CD14-positive monocyte (primary cell): ENCODE results near the gene KIF26A. TPM values are rescaled to one million over a fixed set of nuclear protein-coding genes. Genes with fewer than 3 reads are reported as not detected.

Source experiments
- DNase-seq, 3 donors: peaks; one replicate each; pipeline ENCODE4 v3.0.0-alpha.2; 2011 to 2022
- H2AFZ ChIP-seq: 2 replicates; pipeline ENCODE4 v1.6.0; 2012; ENCODE audit warnings: mild to moderate bottlenecking, low read depth, low read length, inconsistent platforms; ENCODE audit not compliant: insufficient read depth, poor library complexity, severe bottlenecking
- H3K27ac ChIP-seq, 2 donors: 1 replicate in 1 of 2; 2 replicates in 1 of 2; pipeline ENCODE4 v1.5.1; 2012 to 2013; ENCODE audit warnings: low read length in 2 of 2, control low read depth in 1 of 2, inconsistent platforms in 1 of 2, low read depth in 1 of 2, mild to moderate bottlenecking in 1 of 2
- H3K27me3 ChIP-seq, 2 donors: one replicate each; pipeline versions ENCODE4 v1.6.0 to v1.6.1; 2011 to 2013; ENCODE audit warnings: low read length in 2 of 2; ENCODE audit not compliant: control insufficient read depth in 2 of 2, insufficient read depth in 2 of 2
- H3K36me3 ChIP-seq, 2 donors: replicated peaks in 1 of 2; 1 replicate in 1 of 2; 2 replicates in 1 of 2; pipeline versions ENCODE4 v1.5.1 to v1.6.1; 2012 to 2013; ENCODE audit warnings: low read length in 2 of 2, control low read depth in 1 of 2, inconsistent platforms in 1 of 2, mild to moderate bottlenecking in 1 of 2; ENCODE audit not compliant: insufficient read depth in 2 of 2, control insufficient read depth in 1 of 2
- H3K4me1 ChIP-seq, 2 donors: 1 replicate in 1 of 2; 2 replicates in 1 of 2; pipeline versions ENCODE4 v1.5.1 to v1.6.1; 2012 to 2013; ENCODE audit warnings: low read length in 2 of 2, control low read depth in 1 of 2, inconsistent platforms in 1 of 2, mild to moderate bottlenecking in 1 of 2, moderate library complexity in 1 of 2; ENCODE audit not compliant: insufficient read depth in 2 of 2, control insufficient read depth in 1 of 2
- H3K4me2 ChIP-seq: replicated peaks from 2 replicates; pipeline ENCODE3; 2012; ENCODE audit warnings: low read length, moderate library complexity, mild to moderate bottlenecking; ENCODE audit not compliant: poor library complexity, severe bottlenecking; ENCODE audit errors: extremely low read depth
- H3K4me3 ChIP-seq, 3 experiments: fragments of 200-600 bp in 1 of 3; sonication (generic) in 1 of 3; replicated peaks in 1 of 3; 1 replicate in 2 of 3; 2 replicates in 1 of 3; pipeline ENCODE4 v1.5.1; 2011 to 2013; ENCODE audit warnings: low read length in 3 of 3, mild to moderate bottlenecking in 3 of 3, control low read depth in 2 of 3, low read depth in 2 of 3, inconsistent platforms in 1 of 3, moderate library complexity in 1 of 3
- H3K79me2 ChIP-seq: 2 replicates; pipeline ENCODE4 v1.6.0; 2012; ENCODE audit warnings: mild to moderate bottlenecking, control low read depth, inconsistent platforms, low read length, moderate library complexity; ENCODE audit not compliant: insufficient read depth
- H3K9ac ChIP-seq: 2 replicates; pipeline ENCODE4 v1.6.0; 2017; ENCODE audit warnings: low read length, mild to moderate bottlenecking; ENCODE audit not compliant: insufficient read depth, poor library complexity, severe bottlenecking
- H3K9me3 ChIP-seq, 2 donors: replicated peaks in 1 of 2; 1 replicate in 1 of 2; 2 replicates in 1 of 2; pipeline versions ENCODE4 v1.5.1 to v1.6.1; 2012 to 2013; ENCODE audit warnings: low read length in 2 of 2, control low read depth in 1 of 2; ENCODE audit not compliant: control insufficient read depth in 1 of 2, insufficient read depth in 1 of 2
- H4K20me1 ChIP-seq: 2 replicates; pipeline ENCODE4 v1.6.0; 2012; ENCODE audit warnings: mild to moderate bottlenecking, low read length, control low read depth, moderate library complexity; ENCODE audit not compliant: insufficient read depth
- H3K27ac Mint-ChIP-seq, 7 donors: one replicate each; pipeline ENCODE4 v1.8.0; 2020; ENCODE audit warnings: mild to moderate bottlenecking in 7 of 7, mixed read lengths in 7 of 7, moderate library complexity in 6 of 7, inconsistent platforms in 2 of 7
- H3K27me3 Mint-ChIP-seq, 3 donors: one replicate each; pipeline ENCODE4 v1.8.0; 2021 to 2022; ENCODE audit warnings: low read depth in 3 of 3, mild to moderate bottlenecking in 3 of 3, mixed read lengths in 3 of 3, moderate library complexity in 3 of 3, inconsistent platforms in 1 of 3
- H3K36me3 Mint-ChIP-seq, 2 donors: one replicate each; pipeline ENCODE4 v1.8.0; 2020; ENCODE audit warnings: mixed read lengths in 2 of 2, inconsistent platforms in 1 of 2, mild to moderate bottlenecking in 1 of 2
- H3K4me1 Mint-ChIP-seq: one replicate; pipeline ENCODE4 v1.8.0; 2020; ENCODE audit warnings: mild to moderate bottlenecking, mixed read lengths
- H3K4me3 Mint-ChIP-seq, 2 donors: one replicate each; pipeline ENCODE4 v1.8.0; 2020; ENCODE audit warnings: mild to moderate bottlenecking in 2 of 2, mixed read lengths in 2 of 2, moderate library complexity in 1 of 2
- H3K9me3 Mint-ChIP-seq, 7 donors: one replicate each; pipeline ENCODE4 v1.8.0; 2020 to 2022; ENCODE audit warnings: mixed read lengths in 7 of 7, mild to moderate bottlenecking in 6 of 7, moderate library complexity in 6 of 7, inconsistent platforms in 2 of 7
- CTCF ChIP-seq: fragments of 200-600 bp; IDR thresholded peaks from one replicate; pipeline ENCODE4 v1.8.0; 2022; ENCODE audit warnings: antibody characterized with exemption, mild to moderate bottlenecking
- WGBS: methylation state at CpG from one replicate; pipeline ENCODE4 v1.1.5; 2013; ENCODE audit warnings: missing lambda C conversion rate; ENCODE audit not compliant: insufficient coverage; 5-methylcytosine and 5-hydroxymethylcytosine counted together
- intact Hi-C, 2 donors: fragments of 100-400 bp; cut with micrococcal nuclease; formaldehyde crosslinking; loops; one replicate each; pipeline versions ENCODE4 v1.15.0 to v1.15.1; 2023
- polyA plus RNA-seq, 3 donors: library from polyadenylated mRNA; depleted of rRNA in 1 of 3; unstranded in 2 of 3; stranded (reverse) in 1 of 3; fragments of 300-500 nt in 2 of 3; fragments of >200 nt in 1 of 3; fragmentation: Illumina TruSeq in 2 of 3; gene quantifications; 1 replicate in 2 of 3; 2 replicates in 1 of 3; pipeline ENCODE4 v1.2.3, GENCODE V29; 2012 to 2021

Gene KIF26A
- polyA plus RNA-seq, 3 donors: not detected

GRCh38 chr14:104178279-104178678, 39.9 kb downstream of the KIF26A start:
- H3K9ac ChIP-seq: no peak overlapping the region

GRCh38 chr14:104179126-104179525, 40.7 kb downstream of the KIF26A start:
- intact Hi-C loops: no loop called here
- Histone ChIP-seq H3K4me1 (no peaks in the 10 kb centered on the region), H3K27me3 (no peaks in the 10 kb centered on the region), H2AFZ (no peak overlapping the region), H3K79me2 (no peaks in the 10 kb centered on the region), H3K4me3 (no peak overlapping the region), H4K20me1 (no peaks in the 10 kb centered on the region), H3K4me2 (no peak overlapping the region), H3K9me3 (no peaks in the 10 kb centered on the region), H3K36me3 (no peaks in the 10 kb centered on the region), H3K27ac (no peak overlapping the region), H3K9ac (no peak overlapping the region)
- Mint-ChIP-seq H3K4me1 (no peaks in the 10 kb centered on the region), H3K27me3 (peaks cover 0 to 3% (median 0%) of the 10 kb centered on the region in 3 donors), H3K36me3 (no peaks in the 10 kb centered on the region), H3K4me3 (no peak overlapping the region), H3K27ac (no peak overlapping the region), H3K9me3 (peaks cover 0 to 2% (median 0%) of the 10 kb centered on the region in 7 donors)
- no peak for DNase-seq
- WGBS: 93% methylated on average over 21 of the region's 21 CpGs
- TF ChIP-seq CTCF: no peak

More at GRCh38 chr14:104178279-104178678, 39.9 kb downstream of the KIF26A start:
- WGBS: 93% methylated on average over 23 of the region's 23 CpGs
- peaks cover 0 to 1% (median 0%) of the 10 kb centered on the region in 7 donors for H3K9me3 Mint-ChIP-seq
- H3K27ac ChIP-seq: no peak overlapping the region
- H3K4me3 Mint-ChIP-seq: no peak overlapping the region
- no peaks in the 10 kb centered on the region for H4K20me1 ChIP-seq
- H3K27ac Mint-ChIP-seq: no peak overlapping the region
- H3K9me3 ChIP-seq: no peaks in the 10 kb centered on the region
- H3K27me3 Mint-ChIP-seq: no peaks in the 10 kb centered on the region
- H3K79me2 ChIP-seq: no peaks in the 10 kb centered on the region
- H3K36me3 Mint-ChIP-seq: no peaks in the 10 kb centered on the region
- no peaks in the 10 kb centered on the region for H3K4me1 Mint-ChIP-seq
- DNase-seq: no peak
- intact Hi-C loops: no loop called here
- H3K4me3 ChIP-seq: no peak overlapping the region
- no peaks in the 10 kb centered on the region for H3K36me3 ChIP-seq
- no peaks in the 10 kb centered on the region for H3K27me3 ChIP-seq
- no peak for TF ChIP-seq CTCF
- H3K4me1 ChIP-seq: no peaks in the 10 kb centered on the region
- H3K4me2 ChIP-seq: no peak overlapping the region
- H2AFZ ChIP-seq: no peak overlapping the region
